Heart left ventricle (tissue), 16 donors: ENCODE measurements around the gene TMEM176B. TPM values are rescaled to one million over a fixed set of nuclear protein-coding genes. Genes with fewer than 3 reads are reported as not detected.

Experiments
- ATAC-seq, 4 donors: fragments of 200-7000 bp; cut with Tn5 transposase; one replicate each; pipeline ENCODE4 v1.9.1; 2020 to 2022; ENCODE audit warnings: moderate library complexity in 4 of 4, mild to moderate bottlenecking in 3 of 4, moderate number of reproducible peaks in 1 of 4
- DNase-seq, 5 donors: peaks; one replicate each; pipeline ENCODE4 v3.0.0-alpha.2; 2020
- H3K27ac ChIP-seq, 12 donors: fragments of 200-600 bp; sonication (generic) in 4 of 12; one replicate each; pipeline versions ENCODE4 v1.5.0 to v1.8.0; 2016 to 2022; ENCODE audit warnings: mild to moderate bottlenecking in 2 of 12
- H3K27me3 ChIP-seq, 9 donors: fragments of 200-600 bp; sonication (generic) in 2 of 9; one replicate each; pipeline versions ENCODE4 v1.5.1 to v1.8.0; 2016 to 2022; ENCODE audit warnings: mild to moderate bottlenecking in 3 of 9
- H3K36me3 ChIP-seq, 9 donors: fragments of 200-600 bp; sonication (generic) in 2 of 9; one replicate each; pipeline versions ENCODE4 v1.5.0 to v1.8.0; 2018 to 2022; ENCODE audit warnings: mild to moderate bottlenecking in 2 of 9
- H3K4me1 ChIP-seq, 12 donors: fragments of 200-600 bp; sonication (generic) in 4 of 12; one replicate each; pipeline versions ENCODE4 v1.5.0 to v1.8.0; 2016 to 2022; ENCODE audit warnings: mild to moderate bottlenecking in 3 of 12
- H3K4me3 ChIP-seq, 12 donors: fragments of 200-600 bp; sonication (generic) in 4 of 12; one replicate each; pipeline versions ENCODE4 v1.5.0 to v1.8.0; 2017 to 2022; ENCODE audit warnings: mild to moderate bottlenecking in 9 of 12, moderate library complexity in 4 of 12
- H3K9me3 ChIP-seq, 12 donors: fragments of 200-600 bp; sonication (generic) in 4 of 12; one replicate each; pipeline versions ENCODE4 v1.5.0 to v1.8.0; 2016 to 2022; ENCODE audit warnings: mild to moderate bottlenecking in 1 of 12
- POLR2A ChIP-seq, 2 donors: fragments of 450-650 bp; IDR thresholded peaks; one replicate each; pipeline ENCODE4 v1.6.1; 2017; ENCODE audit warnings: antibody characterized with exemption in 2 of 2, mild to moderate bottlenecking in 2 of 2, moderate library complexity in 2 of 2
- whole genome bisulfite sequencing, 4 donors: extraction: QIAGEN DNeasy Blood & Tissue Kit in 2 of 4; methylation state at CpG; one replicate each; pipeline versions ENCODE4 v1.1.5 to v1.1.7; 2013 to 2018; 5-methylcytosine and 5-hydroxymethylcytosine counted together
- intact Hi-C, 10 donors: fragments of 100-400 bp; cut with DNase I; formaldehyde crosslinking; loops; one replicate each; pipeline versions ENCODE4 v1.11.1 to v1.14.2; 2022
- polyA plus RNA-seq, 2 donors: library from polyadenylated mRNA; stranded (reverse); fragments of 200-250 nt; gene quantifications; one replicate each; pipeline ENCODE4 v1.2.3, GENCODE V29; 2013
- total RNA-seq, 9 donors: library from RNA; depleted of rRNA in 2 of 9; stranded (reverse); fragments of >200 nt in 2 of 9; fragmentation: NEBNext Ultra II Directional in 3 of 9; extraction: Animal tissue kit (Norgen Biotek cat#: 25700) in 3 of 9; gene quantifications; one replicate each; pipeline versions ENCODE4 v1.1.0 to v1.2.4, GENCODE V29; 2016 to 2023
- TF ChIP-seq, protein P1 (sequence below), 12 donors: fragments of 200-600 bp; sonication (generic) in 4 of 12; IDR thresholded peaks; one replicate each; pipeline versions ENCODE4 v1.5.0 to v1.8.0; 2018 to 2022; ENCODE audit warnings: antibody characterized with exemption in 12 of 12, mild to moderate bottlenecking in 5 of 12
- donor health status: ischemic (EF 13 %, LVEDD 7.1; RV severe dilation, severe dysfunction).
- donor health status: healthy with polysubstance abuse.
- donor health status: DM: no; HTN: yes; CAD: no.
- donor health status: DM: no; HTN: no; CAD: no.
- donor health status: ischemic (EF 25% LVEDD 6.9; RV normal size, moderate dysfunction).
- donor health status: ischemic (EF 25% LVEDD 5.7; RV mildly dilated, moderate dysfunction).
- donor health status: healthy.
- donor health status: DM: yes; HTN: yes; CAD: no.
- donor health status: ischemic (EF 35%, LVEDD 5.7; RV mildly dilated, moderate dysfunction).
- donor health status: nonischemic (EF 11% LVEDD 7.7; RV severe dilation, severe dysfunction).
- donor health status: DM: yes; HTN: yes; CAD: no.
- donor health status: PGD.
- donor health status: ischemic (EF 29% LVEDD 5.4; RV normal size, mild dysfunction).
- donor health status: nonischemic (EF 23%, LVEDD 6.1; RV moderate dilation, normal function).

The TMEM176B gene
- total and polyA plus RNA-seq, 11 donors = 18.9 to 137 (median 84.3) TPM

- Histone ChIP-seq H3K36me3 (no peaks in the 10 kb centered on the region), H3K27ac (no peak overlapping the region), H3K4me3 (no peak overlapping the region), H3K9me3 (no peaks in the 10 kb centered on the region), H3K4me1 (peaks cover 0 to 3% (median 0%) of the 10 kb centered on the region in 12 donors), H3K27me3 (peaks cover 0 to 4% (median 0%) of the 10 kb centered on the region in 9 donors)
- ATAC-seq (no peak), DNase-seq (no peak)
- TF ChIP-seq POLR2A (IDR thresholded peaks at IDR 0.05) = no peak
- TF ChIP-seq, protein P1, sequence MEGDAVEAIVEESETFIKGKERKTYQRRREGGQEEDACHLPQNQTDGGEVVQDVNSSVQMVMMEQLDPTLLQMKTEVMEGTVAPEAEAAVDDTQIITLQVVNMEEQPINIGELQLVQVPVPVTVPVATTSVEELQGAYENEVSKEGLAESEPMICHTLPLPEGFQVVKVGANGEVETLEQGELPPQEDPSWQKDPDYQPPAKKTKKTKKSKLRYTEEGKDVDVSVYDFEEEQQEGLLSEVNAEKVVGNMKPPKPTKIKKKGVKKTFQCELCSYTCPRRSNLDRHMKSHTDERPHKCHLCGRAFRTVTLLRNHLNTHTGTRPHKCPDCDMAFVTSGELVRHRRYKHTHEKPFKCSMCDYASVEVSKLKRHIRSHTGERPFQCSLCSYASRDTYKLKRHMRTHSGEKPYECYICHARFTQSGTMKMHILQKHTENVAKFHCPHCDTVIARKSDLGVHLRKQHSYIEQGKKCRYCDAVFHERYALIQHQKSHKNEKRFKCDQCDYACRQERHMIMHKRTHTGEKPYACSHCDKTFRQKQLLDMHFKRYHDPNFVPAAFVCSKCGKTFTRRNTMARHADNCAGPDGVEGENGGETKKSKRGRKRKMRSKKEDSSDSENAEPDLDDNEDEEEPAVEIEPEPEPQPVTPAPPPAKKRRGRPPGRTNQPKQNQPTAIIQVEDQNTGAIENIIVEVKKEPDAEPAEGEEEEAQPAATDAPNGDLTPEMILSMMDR (IDR thresholded peaks at IDR 0.05) = no peak
- intact Hi-C loops = no loop called here
- 41 to 56% (median 48%) methylated on average over 1 of the region's 1 CpG for WGBS, 4 donors
Observed at GRCh38 chr7:150835019-150835418, 34.9 kb upstream of the TMEM176B start.

DNA sequence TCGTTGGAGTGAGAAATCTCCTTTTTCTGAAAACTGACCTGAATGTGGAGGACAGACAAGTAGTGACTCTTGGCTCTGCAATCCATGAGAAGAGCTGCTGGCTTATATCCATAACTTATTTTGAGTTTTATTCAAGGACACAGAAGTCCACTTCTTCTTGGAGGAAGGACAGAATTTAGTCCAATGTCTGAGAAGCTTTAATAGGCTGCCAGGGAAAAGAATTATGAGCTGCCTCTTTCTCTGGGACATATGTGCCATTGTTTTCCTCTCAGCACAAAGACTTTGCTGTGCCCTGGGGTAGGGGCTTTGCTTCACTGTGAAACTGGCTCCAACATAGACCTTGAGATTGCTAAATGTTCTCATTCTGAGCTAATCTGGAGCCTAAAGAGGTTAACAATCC is 31.7 kb upstream of the TMEM176B start:
- peaks cover 0 to 4% (median 0%) of the 10 kb centered on the region in 9 donors for H3K27me3 ChIP-seq
- 72 to 88% (median 78%) methylated on average over 1 of the region's 1 CpG for WGBS, 4 donors
- intact Hi-C loops = no loop called here
- H3K36me3 ChIP-seq = no peaks in the 10 kb centered on the region
- TF ChIP-seq, protein P1 (IDR thresholded peaks at IDR 0.05) = no peak
- no peak for TF ChIP-seq POLR2A (IDR thresholded peaks at IDR 0.05)
- no peaks in the 10 kb centered on the region for H3K9me3 ChIP-seq
- H3K27ac ChIP-seq = no peak overlapping the region
- H3K4me3 ChIP-seq = no peak overlapping the region
- H3K4me1 ChIP-seq = peaks cover 0 to 6% (median 0%) of the 10 kb centered on the region in 12 donors
- DNase-seq = no peak
- ATAC-seq = no peak

DNA sequence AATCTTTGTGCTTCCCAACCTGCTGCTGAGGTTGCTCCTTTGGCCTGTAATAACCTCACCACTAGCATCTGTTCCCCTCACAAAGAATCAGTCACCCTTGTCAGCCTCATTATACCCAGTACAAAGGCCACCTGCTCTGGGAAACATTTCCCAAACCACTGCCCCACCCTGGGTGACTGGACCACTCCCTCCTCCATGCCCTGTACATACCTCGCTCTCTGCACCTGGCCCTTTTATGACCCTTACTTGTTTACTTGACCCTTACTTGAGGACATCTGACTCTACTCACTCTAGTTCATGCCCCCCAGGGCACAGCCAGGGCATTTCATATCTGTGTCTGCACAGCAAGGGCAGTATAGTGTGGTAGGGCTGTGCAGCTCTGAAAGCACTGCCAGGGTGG is 30.8 kb upstream of the TMEM176B start:
- ATAC-seq = no peak
- no peak overlapping the region for H3K4me3 ChIP-seq
- 0 to 88% (median 60%) methylated on average over 1 of the region's 1 CpG for whole genome bisulfite sequencing, 4 donors

DNA sequence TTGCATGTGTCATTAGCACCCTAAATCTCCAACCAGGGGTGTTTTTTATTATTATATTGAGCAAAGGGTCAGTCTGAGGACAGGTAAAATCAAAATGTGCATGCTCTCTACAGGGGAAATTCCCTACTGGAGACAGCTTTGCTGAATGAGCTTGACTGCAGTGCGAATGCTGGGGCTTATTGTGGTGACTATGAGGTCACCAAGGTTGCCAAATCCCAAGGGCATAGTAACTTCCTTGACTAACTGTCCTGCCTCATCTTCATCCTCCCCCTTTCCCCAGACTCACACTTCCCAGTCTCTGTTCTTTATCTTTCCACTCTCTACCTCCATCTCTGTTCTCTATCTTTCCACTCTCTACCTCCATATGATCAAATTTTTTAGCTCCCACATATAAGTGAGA is 29.3 kb upstream of the TMEM176B start:
- ATAC-seq (no peak), DNase-seq (no peak)
- 38 to 53% (median 46%) methylated on average over 1 of the region's 1 CpG for WGBS, 4 donors
- Histone ChIP-seq H3K9me3 (no peaks in the 10 kb centered on the region), H3K27me3 (no peaks in the 10 kb centered on the region), H3K4me3 (no peak overlapping the region), H3K4me1 (peaks cover 0 to 20% (median 5%) of the 10 kb centered on the region in 12 donors), H3K36me3 (no peaks in the 10 kb centered on the region), H3K27ac (no peak overlapping the region)
- TF ChIP-seq, protein P1 (IDR thresholded peaks at IDR 0.05) = no peak
- TF ChIP-seq POLR2A (IDR thresholded peaks at IDR 0.05) = no peak
- intact Hi-C loops = loop anchor here in 1 of 10 donors (5.0 kb wide), 1 partner anchor 42 kb away; no protein-coding TSS in a partner anchor

More for the DNA sequence above, 30.8 kb upstream of the TMEM176B start:
- Histone ChIP-seq H3K9me3 (no peaks in the 10 kb centered on the region), H3K27ac (no peak overlapping the region), H3K36me3 (no peaks in the 10 kb centered on the region), H3K4me1 (peaks cover 0 to 15% (median 4%) of the 10 kb centered on the region in 12 donors), H3K27me3 (peaks cover 0 to 4% (median 0%) of the 10 kb centered on the region in 9 donors)
- no peak for DNase-seq
- TF ChIP-seq, protein P1 (IDR thresholded peaks at IDR 0.05) = no peak
- TF ChIP-seq POLR2A (IDR thresholded peaks at IDR 0.05) = no peak
- intact Hi-C loops = no loop called here
